NCI-H510A treated with DMSO at 0.1 percent for 48 hours (cell line): ENCODE measurements around the gene PNPLA2.

Experiments
- DNase-seq: peaks from one replicate; lab custom pipeline; 2025; lab: John Stamatoyannopoulos, UW

PNPLA2 gene

DNA sequence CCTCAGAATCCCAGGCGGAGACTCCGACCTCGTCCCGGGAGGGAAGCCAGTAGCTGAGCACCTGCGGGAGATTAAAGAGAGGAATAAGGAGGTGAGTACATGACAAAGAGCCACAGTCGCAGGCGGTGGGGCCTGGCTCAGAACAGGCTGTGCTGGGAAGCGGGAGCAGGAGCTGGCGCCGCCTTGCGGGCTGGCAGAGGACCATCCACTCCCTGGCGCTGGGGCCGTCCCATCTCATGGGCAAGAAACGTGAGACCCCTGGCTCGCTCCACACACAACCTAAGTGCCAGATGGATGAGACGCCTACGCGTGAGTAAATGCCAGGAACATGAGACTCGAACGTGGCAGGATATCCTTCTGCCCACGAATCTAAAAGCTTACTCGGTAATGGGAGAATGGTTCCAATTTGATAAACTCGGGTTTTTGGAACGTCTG, 35.1 kb upstream of the PNPLA2 start:
- peak; percentile 18 for DNase-seq

DNA sequence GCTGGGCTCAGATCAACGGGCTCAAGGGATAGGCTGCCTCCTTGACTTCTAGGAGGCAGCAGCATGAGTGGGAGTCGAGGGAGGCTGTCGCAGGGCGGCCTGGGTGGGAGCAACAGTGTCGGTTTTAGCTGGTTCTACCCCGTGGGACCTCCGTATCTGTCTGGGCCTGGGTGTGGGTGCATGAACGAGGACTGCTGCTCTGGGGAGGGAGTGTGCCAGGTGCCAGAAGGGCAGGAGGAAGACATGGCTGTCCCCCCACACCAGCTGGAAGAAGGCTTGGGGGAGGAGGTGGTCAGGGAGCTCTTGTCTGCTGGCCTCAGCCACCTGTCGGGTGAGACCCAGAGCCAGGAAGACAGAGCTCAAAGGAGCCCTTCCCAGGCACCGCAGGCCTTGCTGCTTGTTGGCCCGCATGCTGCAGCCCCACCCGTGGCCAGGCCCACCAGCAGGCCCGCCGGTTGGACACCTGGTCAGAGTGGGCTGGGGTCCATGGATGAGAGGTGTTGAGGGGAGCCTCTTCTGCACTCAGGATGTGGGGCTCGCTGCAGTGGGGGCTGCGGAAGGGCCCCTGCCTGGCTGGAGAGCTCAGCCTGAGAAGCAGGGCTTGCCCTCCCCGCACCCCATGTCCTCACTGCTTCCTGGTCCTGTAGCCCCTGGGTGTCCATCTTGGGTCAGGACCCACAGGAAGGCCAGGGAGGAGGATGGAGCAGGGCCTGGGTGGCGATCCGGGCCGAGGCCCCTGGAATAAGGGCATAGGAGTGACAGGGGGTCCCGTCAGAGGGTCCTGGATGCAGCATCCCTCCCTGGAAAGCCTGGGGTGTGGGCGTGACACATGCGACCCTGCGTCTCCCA, 32.3 kb upstream of the PNPLA2 start:
- DNase-seq: no peak

DNA sequence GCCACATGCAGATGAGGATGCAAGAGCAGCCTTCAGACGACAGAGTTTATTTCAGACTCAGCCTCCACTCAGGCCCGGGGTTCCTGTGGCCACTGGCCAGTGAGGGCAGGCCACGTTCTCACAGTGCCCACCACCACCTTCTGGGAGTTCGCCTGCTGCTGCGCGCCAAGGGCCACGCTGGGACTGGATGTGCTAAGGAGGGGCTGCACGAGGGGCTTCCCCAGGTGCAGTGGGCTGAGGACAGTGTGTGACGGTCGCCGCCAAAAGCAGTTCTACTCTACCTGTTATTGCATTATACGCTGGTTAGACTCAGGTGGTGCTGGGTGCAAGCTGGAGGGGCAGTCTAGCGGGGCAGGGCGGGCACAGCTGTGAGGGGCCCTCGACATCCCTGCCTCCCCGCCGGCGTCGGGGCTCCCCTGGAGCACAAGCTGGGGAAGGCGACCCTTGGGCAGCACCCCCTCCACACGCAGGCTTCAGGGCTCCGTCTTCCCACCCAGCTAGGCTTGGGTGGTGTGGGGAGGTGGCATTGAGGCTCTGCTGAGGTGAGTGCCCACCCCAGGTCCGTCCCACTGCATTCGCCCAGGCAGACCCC, 31.5 kb upstream of the PNPLA2 start:
- DNase-seq: no peak

DNA sequence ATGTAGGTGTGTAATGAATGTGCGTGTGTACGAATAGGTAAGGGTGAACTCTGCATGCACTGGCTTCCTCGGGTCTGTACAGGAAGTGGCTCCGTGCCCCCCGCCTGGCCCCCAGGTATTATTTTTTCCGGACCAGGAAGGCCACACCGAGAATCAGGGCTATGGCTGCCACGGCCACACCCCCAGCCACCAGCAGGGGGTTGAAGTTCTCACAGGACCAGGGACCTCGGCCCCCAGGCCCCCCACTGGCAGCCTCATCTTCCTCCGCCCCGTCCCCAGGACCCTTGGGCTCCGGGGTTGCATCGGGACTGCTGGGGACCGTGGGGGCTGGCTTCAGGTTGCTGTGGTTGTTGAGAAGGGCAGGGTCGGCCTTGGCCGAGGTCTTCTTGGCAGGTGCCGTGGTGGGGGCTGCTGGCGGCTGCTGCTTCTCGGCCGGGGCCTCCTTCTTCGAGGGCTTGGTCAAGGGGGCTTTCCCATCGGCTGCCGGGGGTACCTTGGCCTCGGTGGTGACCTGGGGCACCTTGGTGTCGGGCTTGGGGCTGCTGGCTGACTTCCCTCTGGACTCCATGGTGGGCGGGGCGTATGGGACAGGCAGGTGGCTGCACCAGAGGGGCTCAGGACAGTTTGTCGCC, 30.6 kb upstream of the PNPLA2 start:
- DNase-seq: no peak

DNA sequence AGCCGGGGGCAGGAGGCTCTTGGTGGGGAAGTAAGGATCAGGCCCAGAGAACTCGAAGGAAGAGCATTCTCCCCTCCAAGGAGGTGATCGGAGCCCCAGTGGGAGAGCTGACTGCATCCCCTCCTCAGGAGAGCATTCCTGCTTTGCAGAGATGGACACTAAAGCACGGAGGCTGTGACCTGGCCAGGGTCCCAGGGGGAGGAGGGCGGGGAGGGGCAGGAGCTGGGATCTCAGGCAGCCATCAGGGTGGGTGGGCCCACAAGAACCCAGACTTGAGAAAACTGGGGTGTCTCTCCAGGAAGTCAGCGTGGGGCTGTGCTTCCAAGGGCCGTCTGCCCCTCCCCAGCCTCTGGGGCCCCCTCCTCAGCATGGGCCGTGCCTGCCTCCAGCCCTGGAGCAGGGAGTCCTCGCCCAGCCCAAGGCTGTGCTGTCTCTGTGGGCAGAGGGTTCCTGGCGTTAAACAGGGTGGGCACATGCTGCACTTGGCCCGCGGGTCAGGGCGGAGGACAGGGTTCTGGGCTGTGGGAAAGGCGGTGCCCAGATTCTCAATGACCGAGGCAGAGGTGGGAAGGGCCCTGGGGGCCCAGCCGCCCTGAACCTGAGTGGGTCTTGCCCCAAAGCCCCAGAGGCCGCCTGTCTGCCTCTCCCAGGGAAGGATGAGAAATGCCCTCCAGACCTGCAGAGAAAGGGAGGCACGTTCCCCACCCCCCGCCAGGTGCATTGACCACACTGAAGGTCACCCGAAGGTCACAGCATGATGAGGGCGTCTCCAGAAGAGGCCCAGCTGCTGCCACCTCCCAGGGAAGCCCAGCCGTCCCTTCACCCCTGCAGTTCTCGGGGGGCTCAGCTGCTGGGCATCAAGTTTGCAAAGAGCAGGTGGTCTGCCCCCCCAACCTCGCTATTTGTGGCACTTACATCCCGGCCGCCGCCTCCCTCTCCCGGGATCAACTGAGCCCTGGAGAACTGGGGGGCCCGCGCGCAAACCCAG, 29.5 kb upstream of the PNPLA2 start:
- no peak for DNase-seq

DNA sequence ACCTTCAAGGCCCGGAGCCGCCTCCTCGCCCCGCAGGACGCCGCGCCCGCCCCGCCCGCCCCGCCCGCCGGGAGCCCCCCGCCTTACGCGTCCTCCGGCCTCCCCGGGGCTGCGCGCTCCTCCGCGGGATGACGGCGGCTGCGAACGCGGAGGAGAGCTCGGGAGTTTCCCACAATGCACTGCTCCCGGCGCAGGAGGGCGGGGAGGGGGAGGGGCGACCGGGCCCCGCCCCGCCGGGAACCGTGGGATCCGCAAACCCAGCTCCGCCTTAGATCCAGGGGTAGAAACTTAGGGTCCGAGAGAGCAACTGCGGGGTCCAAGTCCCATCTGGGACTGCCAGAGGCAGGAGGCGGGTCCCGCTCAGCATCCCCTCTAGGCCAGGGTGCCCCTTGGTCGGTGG, 28.8 kb upstream of the PNPLA2 start, which contains the start of gene CEND1:
CEND1 (minus strand) TSS at position 148 of the 400 bp plus-strand sequence. CDS start 1,514 bp downstream, outside the sequence.
- DNase-seq: peak; percentile 7

DNA sequence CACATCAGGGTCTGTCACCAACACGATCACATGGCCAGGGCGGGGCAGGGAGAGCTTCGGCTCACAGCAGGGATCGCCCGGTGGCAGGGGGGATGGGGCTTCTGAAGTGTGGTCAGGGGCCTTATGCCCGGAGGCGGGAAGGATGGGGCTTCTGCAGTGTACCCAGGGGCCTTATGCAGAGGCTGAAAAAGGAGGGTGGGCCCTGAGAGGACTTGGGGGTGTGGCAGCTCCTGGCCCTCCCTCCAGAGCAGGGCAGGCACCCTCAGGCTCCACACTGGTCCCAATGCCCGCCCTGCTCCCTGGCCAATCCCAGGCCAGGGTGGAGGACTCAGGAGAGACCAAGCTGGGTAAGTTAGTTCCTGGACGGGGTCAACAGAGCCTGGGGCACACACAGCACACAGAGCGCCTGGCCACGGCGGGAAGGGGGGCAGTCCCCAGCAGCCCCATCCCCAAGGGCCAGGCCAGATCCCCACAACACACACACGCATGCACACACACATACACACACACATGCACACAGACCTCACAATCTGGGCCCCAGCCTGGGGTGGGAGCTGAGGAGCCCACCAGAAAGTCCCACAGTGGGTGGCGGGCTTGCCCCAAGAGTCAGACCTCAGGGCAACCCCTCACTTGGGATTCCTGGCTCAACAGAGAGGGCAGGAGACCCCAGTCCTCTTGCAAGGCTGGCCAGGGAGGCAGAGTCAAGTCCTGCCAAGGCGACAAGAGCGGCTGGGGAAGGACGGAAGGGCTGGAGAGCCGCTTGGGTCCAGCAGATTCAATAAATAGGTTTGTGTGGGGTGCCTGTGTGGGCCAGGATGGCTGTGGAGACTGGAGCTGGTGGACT, 27.8 kb upstream of the PNPLA2 start:
- DNase-seq: no peak

DNA sequence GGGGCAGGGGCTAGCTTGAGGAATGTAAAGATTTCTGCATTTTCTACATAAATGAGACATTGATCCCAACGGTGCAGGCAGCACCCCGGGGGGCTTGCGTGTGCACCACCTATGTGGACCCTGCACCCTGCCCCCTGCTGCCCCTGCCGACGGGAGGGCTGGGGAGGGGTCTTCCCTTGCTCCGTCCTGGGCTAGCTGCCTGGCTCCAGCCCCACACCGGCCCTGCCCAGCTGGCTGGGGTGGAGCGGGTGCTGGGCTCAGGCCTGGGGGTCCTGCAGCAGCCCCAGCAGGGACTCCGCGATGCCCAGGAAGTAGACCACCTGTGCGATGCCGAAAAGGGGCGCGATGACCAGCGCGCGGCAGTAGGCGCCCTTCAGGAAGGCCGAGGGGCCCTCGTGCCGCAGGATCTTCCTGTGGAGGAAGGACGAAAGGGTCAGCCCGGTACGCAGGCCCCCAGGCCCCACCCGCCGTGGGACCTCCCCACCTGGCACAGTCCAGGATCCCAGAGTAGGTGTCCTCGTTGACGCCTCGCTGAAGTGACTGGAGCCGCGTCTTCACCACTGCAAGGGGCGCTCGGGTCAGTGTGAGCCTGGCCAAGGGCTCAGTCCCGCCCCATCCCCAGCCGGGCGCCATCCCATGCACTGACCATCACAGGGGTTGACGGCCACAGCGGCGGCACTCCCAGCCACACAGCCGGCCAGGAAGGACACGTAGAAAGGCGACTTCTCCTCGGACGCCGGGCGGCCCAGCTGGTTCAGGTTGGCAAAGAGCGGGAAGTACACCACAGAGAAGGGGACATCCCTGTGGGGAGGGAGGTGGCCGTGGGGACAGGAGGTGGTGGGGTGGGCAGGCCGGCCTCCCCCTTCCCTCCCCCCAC, 26.8 kb upstream of the PNPLA2 start:
- DNase-seq: no peak

DNA sequence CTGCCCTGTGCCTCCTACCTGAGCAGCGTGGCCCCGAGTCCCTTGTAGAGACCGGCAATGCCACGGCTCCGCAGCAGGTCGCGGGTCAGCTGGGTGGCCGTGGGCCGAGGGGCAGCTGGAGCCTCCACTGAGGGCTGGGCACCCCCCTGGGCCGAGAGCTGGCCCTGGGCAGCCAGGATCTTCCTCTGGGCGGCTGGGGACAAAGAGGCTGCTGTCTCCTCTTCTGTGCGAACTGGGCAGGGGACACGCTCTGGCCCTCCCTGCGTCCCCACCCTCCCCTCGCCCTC, 26.2 kb upstream of the PNPLA2 start:
- no peak for DNase-seq

DNA sequence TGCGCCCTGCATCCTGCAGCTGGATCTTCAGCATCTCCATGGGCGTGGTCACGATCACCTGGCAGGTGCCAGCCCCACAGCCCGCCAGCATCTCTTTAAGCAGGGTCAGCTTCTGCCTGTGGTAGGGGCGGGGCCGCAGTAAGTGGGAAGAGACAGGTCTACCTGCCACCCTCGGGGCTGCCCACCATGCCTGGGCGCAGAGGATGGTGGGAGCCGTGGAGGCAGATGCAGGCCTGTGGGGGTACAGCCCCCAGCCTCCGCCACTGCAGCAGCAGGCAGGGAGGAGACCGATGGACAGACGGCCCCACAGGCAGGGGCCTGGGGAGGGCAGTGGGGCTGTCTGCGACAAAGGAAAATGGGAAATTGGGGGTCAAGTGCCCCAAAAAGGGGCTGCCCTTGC, 25.8 kb upstream of the PNPLA2 start:
- DNase-seq: peak; percentile 19

DNA sequence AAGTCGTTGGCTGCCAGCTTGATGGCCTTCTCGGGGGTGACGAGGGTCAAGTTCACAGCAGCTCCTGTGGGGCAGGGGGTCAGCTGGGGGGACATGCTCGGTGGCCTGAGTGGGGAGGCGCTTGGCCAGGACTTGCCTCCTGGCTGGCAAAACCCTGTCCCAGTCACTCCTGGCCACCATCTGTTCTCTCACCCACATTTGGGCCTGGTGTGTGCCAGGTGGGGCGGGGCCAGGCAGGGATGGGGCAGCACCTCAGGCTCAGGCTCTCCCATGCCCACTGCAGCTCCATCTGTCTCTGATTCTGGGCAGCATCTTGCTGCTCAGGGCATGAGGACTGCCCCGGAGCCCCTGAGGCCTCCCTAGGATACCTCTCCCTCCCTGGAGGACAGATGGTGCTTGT, 25.2 kb upstream of the PNPLA2 start:
- no peak for DNase-seq

DNA sequence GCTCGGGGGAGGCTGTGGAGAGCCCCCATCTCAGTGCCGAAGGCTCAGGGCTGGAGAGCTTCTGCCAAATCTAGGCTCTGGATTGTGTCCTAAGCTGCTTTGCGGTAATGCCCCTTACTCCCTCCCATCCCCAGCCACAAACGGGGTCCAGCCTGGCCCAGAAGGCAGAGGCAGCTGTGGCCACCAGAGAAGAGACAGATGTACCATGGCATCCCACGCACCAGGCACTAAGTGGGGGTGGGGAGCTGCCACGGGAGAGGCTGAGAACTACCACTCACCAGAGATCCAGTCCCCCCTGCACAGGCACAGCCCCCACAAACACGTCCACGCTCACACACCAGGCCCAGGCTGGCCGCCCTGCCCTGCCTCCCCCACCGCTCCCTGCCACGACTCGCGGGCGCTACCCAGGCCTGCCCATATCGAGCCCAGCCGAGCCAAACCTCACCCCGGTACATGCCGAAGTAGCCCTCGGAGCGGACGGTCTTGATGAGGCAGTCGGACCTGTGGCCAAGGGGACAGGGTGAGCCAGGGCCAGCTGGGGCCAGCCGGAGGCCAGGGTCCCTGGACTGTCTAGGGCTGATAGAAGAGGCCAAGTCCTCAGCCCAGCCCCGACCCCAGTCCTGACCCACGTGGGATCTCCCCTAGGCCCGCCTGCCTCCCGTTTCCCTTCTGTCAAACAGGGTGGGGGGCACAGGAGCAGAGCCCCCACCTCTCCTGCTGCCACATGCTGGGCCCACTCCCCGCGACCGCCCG, 24.5 kb upstream of the PNPLA2 start:
- DNase-seq: no peak

DNA sequence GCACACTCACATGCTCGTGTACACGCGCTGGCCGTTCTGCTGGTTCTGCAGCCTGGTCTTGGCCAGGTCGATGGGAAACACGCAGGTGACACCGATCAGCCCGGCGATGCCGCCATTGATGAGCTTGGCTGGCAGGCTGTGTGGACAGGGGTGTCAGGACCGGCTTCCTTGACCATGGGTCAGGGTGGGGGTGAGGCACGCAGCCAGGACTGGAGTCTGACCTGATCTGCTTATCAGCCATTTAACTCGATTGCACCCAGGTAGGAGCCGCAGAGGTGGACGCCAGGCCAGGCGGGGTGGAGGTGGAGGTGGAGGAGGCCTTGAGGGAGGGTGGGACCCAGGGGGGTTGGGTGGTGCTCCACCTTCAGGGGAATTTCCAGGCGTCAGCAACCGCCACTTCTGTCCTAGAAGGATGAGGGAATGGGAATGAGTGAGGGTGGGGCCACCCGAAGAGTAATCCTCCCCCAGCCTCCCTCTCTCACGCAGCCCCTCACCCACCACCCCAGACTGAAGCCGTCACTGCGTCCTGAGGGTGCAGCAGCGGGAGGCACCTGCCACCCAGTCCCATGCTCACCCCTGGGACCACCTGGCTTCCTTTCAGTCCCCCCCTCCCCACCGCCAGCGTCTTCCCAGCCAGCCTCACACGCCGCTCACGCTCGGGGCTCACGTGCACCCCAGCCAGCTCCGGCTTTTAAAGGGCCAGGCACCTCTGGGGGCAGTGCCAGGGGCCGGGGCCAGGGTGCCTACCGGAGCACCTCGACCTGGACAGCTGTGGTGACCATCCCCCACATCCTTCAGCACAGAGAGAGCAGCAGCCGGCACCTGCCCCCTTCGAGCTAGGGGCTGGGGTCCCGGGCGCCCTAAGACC, 23.7 kb upstream of the PNPLA2 start:
- no peak for DNase-seq

DNA sequence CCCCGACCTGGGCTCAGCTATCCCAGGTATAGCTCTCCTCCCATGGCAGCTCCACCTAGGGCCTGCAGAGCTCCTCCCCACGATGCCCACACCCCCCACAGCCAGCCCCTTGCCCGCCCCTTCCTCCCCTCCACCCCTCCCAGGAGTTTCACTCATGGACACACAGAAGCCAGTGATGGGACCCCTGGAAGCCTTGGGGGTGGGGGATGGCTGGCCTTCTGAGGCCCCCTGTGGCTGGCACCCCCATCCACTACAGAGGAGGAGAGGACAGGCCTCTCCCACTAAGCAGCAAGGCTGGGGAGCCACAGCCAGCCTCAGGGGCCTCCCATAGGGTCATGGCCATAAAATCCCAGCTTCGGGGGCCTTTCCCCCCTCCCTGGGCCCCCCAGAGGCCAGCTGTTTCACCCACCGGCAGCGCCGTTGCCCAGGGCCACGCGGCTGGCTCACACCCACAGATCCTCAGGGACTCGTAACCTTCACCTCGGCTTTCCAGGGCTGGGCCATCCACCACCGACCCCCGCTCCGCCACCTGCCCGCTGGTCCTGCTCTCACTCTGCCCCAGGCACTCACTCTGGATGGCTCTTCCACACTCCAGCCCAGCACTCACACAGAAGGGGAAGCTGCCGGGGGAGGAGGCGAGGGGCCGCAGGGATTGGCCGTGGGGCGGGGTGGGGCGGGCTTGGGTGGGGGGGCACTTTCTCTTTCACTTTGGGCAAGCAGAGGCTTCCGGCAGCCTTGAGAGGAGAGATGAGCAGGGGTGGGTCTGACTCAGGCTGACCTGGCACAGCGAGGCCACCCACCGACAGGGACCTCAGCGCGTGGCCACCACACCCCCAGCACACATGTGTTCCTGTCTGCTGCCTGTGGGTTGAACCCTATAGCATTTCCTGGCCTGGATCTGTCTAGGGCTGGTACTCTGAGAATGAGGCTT, 22.8 kb upstream of the PNPLA2 start:
- DNase-seq: peak; percentile 54

DNA sequence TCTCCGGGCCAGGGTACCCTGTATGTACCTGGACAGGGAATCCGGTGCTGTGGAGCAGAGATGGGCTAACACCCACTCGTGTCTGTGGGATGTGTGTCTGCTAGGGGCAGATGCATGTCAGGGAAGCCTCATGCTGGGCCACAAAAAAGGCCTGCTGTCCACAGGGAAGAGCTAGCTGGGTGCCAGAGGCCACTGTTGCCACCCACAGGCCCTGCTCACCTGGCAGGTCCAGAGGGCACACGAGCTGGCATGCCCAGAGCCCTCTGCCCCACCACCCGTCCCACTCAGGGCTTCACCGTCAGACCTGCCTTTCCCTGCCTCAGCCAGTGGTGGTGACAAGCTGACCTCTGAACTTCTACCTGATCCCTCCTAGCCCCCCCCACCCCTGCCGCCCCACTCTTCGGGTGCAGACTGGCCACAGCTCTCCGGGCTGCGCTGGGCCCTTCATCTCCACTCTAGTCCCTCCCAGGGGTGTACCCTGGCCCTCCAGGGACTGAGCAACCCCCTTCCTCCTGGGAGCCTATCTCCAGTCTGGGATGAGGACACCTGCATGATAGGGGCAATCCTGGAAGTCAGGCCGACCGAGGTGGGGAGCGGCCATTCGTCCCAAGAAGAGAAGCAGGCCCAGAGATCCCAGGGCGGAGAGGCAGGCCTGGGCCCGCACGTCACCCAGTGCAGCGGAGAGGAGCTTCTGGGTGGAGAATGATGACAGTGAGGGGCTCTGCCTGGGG, 22.0 kb upstream of the PNPLA2 start:
- no peak for DNase-seq

DNA sequence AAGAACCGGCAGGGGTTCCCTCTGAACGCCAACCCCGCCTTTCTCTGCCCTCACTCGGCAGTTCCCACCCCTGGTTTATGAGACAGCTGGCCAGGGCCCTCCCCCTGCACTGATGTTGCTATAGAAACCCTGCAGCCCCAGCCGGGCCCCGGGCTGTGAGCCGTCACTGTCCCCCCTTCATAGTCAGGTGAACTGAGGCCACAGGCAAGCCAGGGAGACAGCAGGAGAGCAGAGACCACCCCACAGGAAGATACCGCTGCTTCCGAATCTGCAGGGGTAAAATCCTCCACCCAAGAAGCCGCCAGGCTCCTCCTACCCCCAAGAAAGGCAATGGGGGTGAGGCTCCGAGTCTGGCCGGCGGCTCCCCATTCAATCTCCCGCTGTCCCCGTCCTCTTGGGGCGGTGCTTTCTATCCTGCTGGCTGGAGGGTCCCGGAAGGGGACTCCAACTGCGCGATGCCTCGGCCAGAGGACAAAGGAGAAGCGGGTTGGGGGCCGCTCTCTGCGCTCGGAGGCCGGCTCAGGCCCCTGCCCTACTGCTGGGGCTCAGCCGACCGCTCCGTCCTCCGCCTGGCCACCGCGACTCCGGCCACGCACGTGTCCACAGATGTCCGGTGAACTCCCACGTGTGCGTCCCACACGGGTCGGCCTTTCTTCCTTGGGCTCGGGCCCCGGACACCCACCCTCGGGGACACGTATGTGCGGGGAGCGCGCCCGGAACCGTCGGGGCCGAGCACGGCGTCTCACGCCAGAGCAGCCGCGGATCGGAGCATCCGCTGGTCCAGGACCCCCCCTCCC, 21.2 kb upstream of the PNPLA2 start:
- peak; percentile 47 for DNase-seq
